Ectodermal cell (in vitro differentiated cells): ENCODE data around the gene SPON1.

Experiments
- H3K27ac ChIP-seq: 2 replicates; pipeline ENCODE4 v1.7.0; 2013; ENCODE audit warnings: mild to moderate bottlenecking, low read depth, low read length; ENCODE audit not compliant: insufficient read depth, poor library complexity, severe bottlenecking
- H3K27me3 ChIP-seq: 2 replicates; pipeline ENCODE4 v1.7.0; 2013; ENCODE audit warnings: mild to moderate bottlenecking, low read length; ENCODE audit not compliant: insufficient read depth, control insufficient read depth, poor library complexity, severe bottlenecking
- H3K36me3 ChIP-seq: one replicate; pipeline ENCODE4 v1.7.0; 2013; ENCODE audit warnings: low read length; ENCODE audit not compliant: control insufficient read depth, insufficient read depth
- H3K4me1 ChIP-seq: one replicate; pipeline ENCODE4 v1.7.0; 2013; ENCODE audit warnings: low read length; ENCODE audit not compliant: control insufficient read depth, insufficient read depth
- H3K4me3 ChIP-seq: 2 replicates; pipeline ENCODE4 v1.7.0; 2013; ENCODE audit warnings: low read depth, low read length, control low read depth; ENCODE audit not compliant: insufficient read depth
- H3K9me3 ChIP-seq: 2 replicates; pipeline ENCODE4 v1.7.0; 2013; ENCODE audit warnings: mild to moderate bottlenecking, low read length, moderate library complexity; ENCODE audit not compliant: control insufficient read depth
- WGBS, 2 experiments: methylation state at CpG; one replicate each; pipeline ENCODE4 v1.1.7; 2013; ENCODE audit warnings: missing lambda C conversion rate in 2 of 2; 5-methylcytosine and 5-hydroxymethylcytosine counted together

SPON1 gene

GRCh38 chr11:14127679-14128078, 165.2 kb downstream of the SPON1 start:
- Histone ChIP-seq H3K27me3 (no peaks in the 10 kb centered on the region), H3K4me1 (no peaks in the 10 kb centered on the region), H3K4me3 (no peak overlapping the region), H3K9me3 (no peaks in the 10 kb centered on the region), H3K27ac (no peak overlapping the region), H3K36me3 (no peaks in the 10 kb centered on the region)
- 90 to 93% methylated on average over 4 of the region's 4 CpGs for WGBS, 2 experiments

- Histone ChIP-seq H3K27ac (no peak overlapping the region), H3K9me3 (no peaks in the 10 kb centered on the region), H3K27me3 (no peaks in the 10 kb centered on the region), H3K4me1 (no peaks in the 10 kb centered on the region), H3K36me3 (no peaks in the 10 kb centered on the region), H3K4me3 (no peak overlapping the region)
- WGBS, 2 experiments, result 93 to 95% methylated on average over 4 of the region's 4 CpGs
Measured at GRCh38 chr11:14132312-14132711, 169.8 kb downstream of the SPON1 start.

- WGBS, 2 experiments, result 82 to 83% methylated on average over 4 of the region's 4 CpGs
- Histone ChIP-seq H3K27ac (no peak overlapping the region), H3K4me3 (no peak overlapping the region), H3K4me1 (no peaks in the 10 kb centered on the region), H3K36me3 (no peaks in the 10 kb centered on the region), H3K9me3 (no peaks in the 10 kb centered on the region), H3K27me3 (no peaks in the 10 kb centered on the region)
Measured at GRCh38 chr11:14133381-14133780, 170.9 kb downstream of the SPON1 start.

- Histone ChIP-seq H3K9me3 (no peaks in the 10 kb centered on the region), H3K4me3 (no peak overlapping the region), H3K27me3 (no peaks in the 10 kb centered on the region), H3K36me3 (no peaks in the 10 kb centered on the region), H3K27ac (no peak overlapping the region), H3K4me1 (no peaks in the 10 kb centered on the region)
- 92 to 94% methylated on average over 1 of the region's 1 CpG for WGBS, 2 experiments
Measured at GRCh38 chr11:14136561-14136960, 174.0 kb downstream of the SPON1 start.

- no peak overlapping the region for H3K27ac ChIP-seq
- H3K9me3 ChIP-seq, result no peaks in the 10 kb centered on the region
- no peaks in the 10 kb centered on the region for H3K4me1 ChIP-seq
- 96 to 97% methylated on average over 4 of the region's 4 CpGs for WGBS, 2 experiments
- H3K4me3 ChIP-seq, result no peak overlapping the region
- H3K36me3 ChIP-seq, result no peaks in the 10 kb centered on the region
- no peaks in the 10 kb centered on the region for H3K27me3 ChIP-seq
Measured at GRCh38 chr11:14137284-14137683, 174.8 kb downstream of the SPON1 start.

GRCh38 chr11:14140991-14141390, 178.5 kb downstream of the SPON1 start:
- Histone ChIP-seq H3K4me1 (no peaks in the 10 kb centered on the region), H3K27ac (no peak overlapping the region)
- 89 to 92% methylated on average over 3 of the region's 3 CpGs for WGBS, 2 experiments

GRCh38 chr11:14141676-14142075, 179.2 kb downstream of the SPON1 start:
- Histone ChIP-seq H3K4me3 (no peak overlapping the region), H3K4me1 (no peaks in the 10 kb centered on the region), H3K27me3 (no peaks in the 10 kb centered on the region), H3K36me3 (no peaks in the 10 kb centered on the region), H3K27ac (no peak overlapping the region), H3K9me3 (no peaks in the 10 kb centered on the region)
- WGBS, 2 experiments, result 91 to 92% methylated on average over 1 of the region's 1 CpG

More at GRCh38 chr11:14140991-14141390, 178.5 kb downstream of the SPON1 start:
- H3K9me3 ChIP-seq, result no peaks in the 10 kb centered on the region
- H3K36me3 ChIP-seq, result no peaks in the 10 kb centered on the region
- no peaks in the 10 kb centered on the region for H3K27me3 ChIP-seq
- H3K4me3 ChIP-seq, result no peak overlapping the region

- no peak overlapping the region for H3K4me3 ChIP-seq
- H3K4me1 ChIP-seq, result no peaks in the 10 kb centered on the region
- no peak overlapping the region for H3K27ac ChIP-seq
- H3K36me3 ChIP-seq, result no peaks in the 10 kb centered on the region
- 90 to 94% methylated on average over 2 of the region's 2 CpGs for WGBS, 2 experiments
- no peaks in the 10 kb centered on the region for H3K27me3 ChIP-seq
- H3K9me3 ChIP-seq, result no peaks in the 10 kb centered on the region
Measured at GRCh38 chr11:14144934-14145333, 182.4 kb downstream of the SPON1 start.

GRCh38 chr11:14148653-14149273, 186.2 kb downstream of the SPON1 start:
- Histone ChIP-seq H3K27ac (no peak overlapping the region), H3K4me3 (no peak overlapping the region), H3K4me1 (no peaks in the 10 kb centered on the region), H3K27me3 (no peaks in the 10 kb centered on the region), H3K9me3 (no peaks in the 10 kb centered on the region), H3K36me3 (no peaks in the 10 kb centered on the region)
- 84 to 95% methylated on average over 3 of the region's 3 CpGs for WGBS, 2 experiments

- WGBS, 2 experiments, result 94 to 98% methylated on average over 2 of the region's 2 CpGs
- no peaks in the 10 kb centered on the region for H3K36me3 ChIP-seq
- H3K27ac ChIP-seq, result no peak overlapping the region
- H3K9me3 ChIP-seq, result peaks cover 3% of the 10 kb centered on the region
- H3K4me1 ChIP-seq, result no peaks in the 10 kb centered on the region
- no peaks in the 10 kb centered on the region for H3K27me3 ChIP-seq
- no peak overlapping the region for H3K4me3 ChIP-seq
Measured at GRCh38 chr11:14149683-14150082, 187.2 kb downstream of the SPON1 start.

- H3K27me3 ChIP-seq, result no peaks in the 10 kb centered on the region
- H3K4me3 ChIP-seq, result no peak overlapping the region
- H3K27ac ChIP-seq, result no peak overlapping the region
- 94 to 96% methylated on average over 4 of the region's 4 CpGs for WGBS, 2 experiments
- peaks cover 3% of the 10 kb centered on the region for H3K9me3 ChIP-seq
- H3K4me1 ChIP-seq, result no peaks in the 10 kb centered on the region
- no peaks in the 10 kb centered on the region for H3K36me3 ChIP-seq
Measured at GRCh38 chr11:14150878-14151277, 188.4 kb downstream of the SPON1 start.
